Neural cell (in vitro differentiated cells): ENCODE results near the gene MFSD8. TPM values are rescaled to one million over a fixed set of nuclear protein-coding genes. Genes with fewer than 3 reads are reported as not detected.
"Not testable (repeated sequence)": the region's sequence is repeated elsewhere in the genome, so short reads cannot be mapped to it uniquely, and the experiment has no call there.

ENCODE experiments used
- H2AFZ ChIP-seq: fragments of 200-600, 300-800 bp; sonication (generic), shearing (Covaris generic); 2 replicates; pipeline ENCODE4 v1.6.0; 2014; ENCODE audit warnings: low read depth, mild to moderate bottlenecking, antibody characterized with exemption, low read length, moderate library complexity
- H3F3A ChIP-seq: fragments of 200-600 bp; shearing (Covaris generic); 2 replicates; pipeline ENCODE4 v1.6.1; 2016; ENCODE audit warnings: mild to moderate bottlenecking, moderate library complexity, mixed read lengths, antibody characterized with exemption, low read length; ENCODE audit not compliant: insufficient read depth, poor library complexity, severe bottlenecking
- H3K27ac ChIP-seq: fragments of 200-600, 300-800 bp; sonication (generic), shearing (Covaris generic); 2 replicates; pipeline ENCODE4 v1.5.1; 2014; ENCODE audit warnings: mild to moderate bottlenecking, low read length, moderate library complexity
- H3K27me3 ChIP-seq: fragments of 300-800, 200-600 bp; sonication (generic), shearing (Covaris generic); 2 replicates; pipeline ENCODE4 v1.6.0; 2014; ENCODE audit warnings: mild to moderate bottlenecking, low read depth, low read length, moderate library complexity; ENCODE audit not compliant: insufficient read depth
- H3K36me3 ChIP-seq: fragments of 300-800, 200-600 bp; sonication (generic), shearing (Covaris generic); 2 replicates; pipeline ENCODE4 v1.5.1; 2014; ENCODE audit warnings: mild to moderate bottlenecking, antibody characterized with exemption, low read length, moderate library complexity; ENCODE audit not compliant: insufficient read depth
- H3K4me2 ChIP-seq: fragments of 300-800, 200-600 bp; sonication (generic), shearing (Covaris generic); 2 replicates; pipeline ENCODE4 v1.6.0; 2014; ENCODE audit warnings: mild to moderate bottlenecking, low read length
- H3K4me3 ChIP-seq: fragments of 300-800, 200-600 bp; sonication (generic), shearing (Covaris generic); 2 replicates; pipeline ENCODE4 v1.5.1; 2014; ENCODE audit warnings: mild to moderate bottlenecking, low read length, moderate library complexity
- H3K79me2 ChIP-seq: fragments of 200-600 bp; shearing (Covaris generic); replicated peaks from 2 replicates; pipeline ENCODE4 v1.6.0; 2014; ENCODE audit warnings: mild to moderate bottlenecking, low read length, moderate library complexity; ENCODE audit not compliant: insufficient read depth
- H3K9ac ChIP-seq: fragments of 300-800, 200-600 bp; sonication (generic), shearing (Covaris generic); 2 replicates; pipeline ENCODE4 v1.6.1; 2016; ENCODE audit warnings: mild to moderate bottlenecking, low read length, mixed read lengths
- H3K9me2 ChIP-seq: fragments of 200-600 bp; shearing (Covaris generic); 2 replicates; pipeline ENCODE4 v1.6.1; 2016; ENCODE audit warnings: mild to moderate bottlenecking, low read length, mixed read lengths; ENCODE audit not compliant: insufficient read depth
- H3K9me3 ChIP-seq: fragments of 200-600, 300-800 bp; sonication (generic), shearing (Covaris generic); 2 replicates; pipeline ENCODE4 v1.6.1; 2016; ENCODE audit warnings: mild to moderate bottlenecking, mixed run types, low read length, moderate library complexity, mixed read lengths
- H4K20me1 ChIP-seq: fragments of 200-600 bp; shearing (Covaris generic); 2 replicates; pipeline ENCODE4 v1.6.1; 2016; ENCODE audit warnings: mild to moderate bottlenecking, mixed run types; ENCODE audit not compliant: insufficient read depth
- EP300 ChIP-seq: fragments of 450-650 bp; conservative IDR thresholded peaks from 2 replicates; pipeline ENCODE4 v1.6.1; 2014; ENCODE audit warnings: antibody characterized with exemption, mild to moderate bottlenecking, moderate library complexity; ENCODE audit not compliant: poor library complexity, severe bottlenecking
- EZH2 ChIP-seq: fragments of 200-600, 300-800 bp; shearing (Covaris generic), sonication (generic); IDR thresholded peaks from 2 replicates; pipeline ENCODE4 v1.6.1; 2014; ENCODE audit warnings: antibody characterized with exemption, low read length, borderline replicate concordance, mild to moderate bottlenecking; ENCODE audit not compliant: insufficient read depth, poor library complexity, severe bottlenecking
- MXI1 ChIP-seq: fragments of 450-650 bp; conservative IDR thresholded peaks from 2 replicates; pipeline ENCODE4 v1.6.1; 2014; ENCODE audit warnings: antibody characterized with exemption, mild to moderate bottlenecking; ENCODE audit not compliant: poor library complexity, severe bottlenecking
- POLR2AphosphoS5 ChIP-seq: IDR thresholded peaks from 2 replicates; pipeline ENCODE4 v1.6.1; 2012
- RAD21 ChIP-seq: fragments of 450-650 bp; conservative IDR thresholded peaks from 2 replicates; pipeline ENCODE4 v1.6.1; 2014; ENCODE audit warnings: antibody characterized with exemption, mild to moderate bottlenecking, moderate library complexity
- TAF1 ChIP-seq: IDR thresholded peaks from 2 replicates; pipeline ENCODE4 v1.6.1; 2012; ENCODE audit warnings: low read depth
- polyA plus RNA-seq: library from polyadenylated mRNA; depleted of rRNA; stranded (reverse); fragments of >200 nt; gene quantifications from 2 replicates; pipeline ENCODE4 v1.2.3, GENCODE V29; 2014
- TF ChIP-seq, protein P1 (sequence below): fragments of 450-650 bp; IDR thresholded peaks from 2 replicates; pipeline ENCODE4 v1.5.1; 2014; ENCODE audit warnings: antibody characterized with exemption, mild to moderate bottlenecking, moderate library complexity; ENCODE audit not compliant: poor library complexity, severe bottlenecking
- TF ChIP-seq, protein P2 (sequence below): IDR thresholded peaks from 2 replicates; pipeline ENCODE4 v1.6.1; 2012; ENCODE audit warnings: borderline replicate concordance

The MFSD8 gene
- polyA plus RNA-seq, 1 donor from 2014 or later, result 92.9 TPM

DNA sequence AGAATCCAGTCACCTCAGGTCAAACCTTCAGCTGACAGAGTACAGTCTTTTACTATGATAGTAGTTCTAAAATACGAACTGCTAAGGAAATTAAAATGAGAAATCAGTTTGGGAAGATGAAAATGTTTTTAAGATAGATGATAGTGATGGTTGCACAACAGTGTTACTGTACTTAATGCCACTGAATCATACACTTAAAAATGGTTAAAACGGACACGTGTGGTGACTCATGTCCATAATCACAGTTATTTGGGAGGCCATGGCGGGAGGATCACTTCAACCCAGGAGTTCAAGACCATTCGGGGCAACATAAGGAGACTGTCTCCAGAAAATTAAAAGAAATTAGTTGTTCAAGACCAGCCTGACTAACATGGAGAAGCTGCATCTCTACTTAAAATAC, 41.6 kb upstream of the MFSD8 start:
- Histone ChIP-seq H3K36me3 (no peaks in the 10 kb centered on the region), H3F3A (no peaks in the 10 kb centered on the region), H3K4me3 (no peak overlapping the region), H3K27me3 (no peaks in the 10 kb centered on the region), H4K20me1 (no peaks in the 10 kb centered on the region), H2AFZ (no peak overlapping the region), H3K9ac (no peak overlapping the region), H3K79me2 (no peaks in the 10 kb centered on the region), H3K27ac (no peak overlapping the region), H3K9me3 (no peaks in the 10 kb centered on the region), H3K9me2 (no peaks in the 10 kb centered on the region), H3K4me2 (no peak overlapping the region)
- TF ChIP-seq MXI1 (no peak), TAF1 (no peak), POLR2AphosphoS5 (no peak), EZH2 (no peak), RAD21 (no peak)
- TF ChIP-seq, protein P1, sequence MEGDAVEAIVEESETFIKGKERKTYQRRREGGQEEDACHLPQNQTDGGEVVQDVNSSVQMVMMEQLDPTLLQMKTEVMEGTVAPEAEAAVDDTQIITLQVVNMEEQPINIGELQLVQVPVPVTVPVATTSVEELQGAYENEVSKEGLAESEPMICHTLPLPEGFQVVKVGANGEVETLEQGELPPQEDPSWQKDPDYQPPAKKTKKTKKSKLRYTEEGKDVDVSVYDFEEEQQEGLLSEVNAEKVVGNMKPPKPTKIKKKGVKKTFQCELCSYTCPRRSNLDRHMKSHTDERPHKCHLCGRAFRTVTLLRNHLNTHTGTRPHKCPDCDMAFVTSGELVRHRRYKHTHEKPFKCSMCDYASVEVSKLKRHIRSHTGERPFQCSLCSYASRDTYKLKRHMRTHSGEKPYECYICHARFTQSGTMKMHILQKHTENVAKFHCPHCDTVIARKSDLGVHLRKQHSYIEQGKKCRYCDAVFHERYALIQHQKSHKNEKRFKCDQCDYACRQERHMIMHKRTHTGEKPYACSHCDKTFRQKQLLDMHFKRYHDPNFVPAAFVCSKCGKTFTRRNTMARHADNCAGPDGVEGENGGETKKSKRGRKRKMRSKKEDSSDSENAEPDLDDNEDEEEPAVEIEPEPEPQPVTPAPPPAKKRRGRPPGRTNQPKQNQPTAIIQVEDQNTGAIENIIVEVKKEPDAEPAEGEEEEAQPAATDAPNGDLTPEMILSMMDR, result no peak
- TF ChIP-seq, protein P2, sequence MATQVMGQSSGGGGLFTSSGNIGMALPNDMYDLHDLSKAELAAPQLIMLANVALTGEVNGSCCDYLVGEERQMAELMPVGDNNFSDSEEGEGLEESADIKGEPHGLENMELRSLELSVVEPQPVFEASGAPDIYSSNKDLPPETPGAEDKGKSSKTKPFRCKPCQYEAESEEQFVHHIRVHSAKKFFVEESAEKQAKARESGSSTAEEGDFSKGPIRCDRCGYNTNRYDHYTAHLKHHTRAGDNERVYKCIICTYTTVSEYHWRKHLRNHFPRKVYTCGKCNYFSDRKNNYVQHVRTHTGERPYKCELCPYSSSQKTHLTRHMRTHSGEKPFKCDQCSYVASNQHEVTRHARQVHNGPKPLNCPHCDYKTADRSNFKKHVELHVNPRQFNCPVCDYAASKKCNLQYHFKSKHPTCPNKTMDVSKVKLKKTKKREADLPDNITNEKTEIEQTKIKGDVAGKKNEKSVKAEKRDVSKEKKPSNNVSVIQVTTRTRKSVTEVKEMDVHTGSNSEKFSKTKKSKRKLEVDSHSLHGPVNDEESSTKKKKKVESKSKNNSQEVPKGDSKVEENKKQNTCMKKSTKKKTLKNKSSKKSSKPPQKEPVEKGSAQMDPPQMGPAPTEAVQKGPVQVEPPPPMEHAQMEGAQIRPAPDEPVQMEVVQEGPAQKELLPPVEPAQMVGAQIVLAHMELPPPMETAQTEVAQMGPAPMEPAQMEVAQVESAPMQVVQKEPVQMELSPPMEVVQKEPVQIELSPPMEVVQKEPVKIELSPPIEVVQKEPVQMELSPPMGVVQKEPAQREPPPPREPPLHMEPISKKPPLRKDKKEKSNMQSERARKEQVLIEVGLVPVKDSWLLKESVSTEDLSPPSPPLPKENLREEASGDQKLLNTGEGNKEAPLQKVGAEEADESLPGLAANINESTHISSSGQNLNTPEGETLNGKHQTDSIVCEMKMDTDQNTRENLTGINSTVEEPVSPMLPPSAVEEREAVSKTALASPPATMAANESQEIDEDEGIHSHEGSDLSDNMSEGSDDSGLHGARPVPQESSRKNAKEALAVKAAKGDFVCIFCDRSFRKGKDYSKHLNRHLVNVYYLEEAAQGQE, result no peak

DNA sequence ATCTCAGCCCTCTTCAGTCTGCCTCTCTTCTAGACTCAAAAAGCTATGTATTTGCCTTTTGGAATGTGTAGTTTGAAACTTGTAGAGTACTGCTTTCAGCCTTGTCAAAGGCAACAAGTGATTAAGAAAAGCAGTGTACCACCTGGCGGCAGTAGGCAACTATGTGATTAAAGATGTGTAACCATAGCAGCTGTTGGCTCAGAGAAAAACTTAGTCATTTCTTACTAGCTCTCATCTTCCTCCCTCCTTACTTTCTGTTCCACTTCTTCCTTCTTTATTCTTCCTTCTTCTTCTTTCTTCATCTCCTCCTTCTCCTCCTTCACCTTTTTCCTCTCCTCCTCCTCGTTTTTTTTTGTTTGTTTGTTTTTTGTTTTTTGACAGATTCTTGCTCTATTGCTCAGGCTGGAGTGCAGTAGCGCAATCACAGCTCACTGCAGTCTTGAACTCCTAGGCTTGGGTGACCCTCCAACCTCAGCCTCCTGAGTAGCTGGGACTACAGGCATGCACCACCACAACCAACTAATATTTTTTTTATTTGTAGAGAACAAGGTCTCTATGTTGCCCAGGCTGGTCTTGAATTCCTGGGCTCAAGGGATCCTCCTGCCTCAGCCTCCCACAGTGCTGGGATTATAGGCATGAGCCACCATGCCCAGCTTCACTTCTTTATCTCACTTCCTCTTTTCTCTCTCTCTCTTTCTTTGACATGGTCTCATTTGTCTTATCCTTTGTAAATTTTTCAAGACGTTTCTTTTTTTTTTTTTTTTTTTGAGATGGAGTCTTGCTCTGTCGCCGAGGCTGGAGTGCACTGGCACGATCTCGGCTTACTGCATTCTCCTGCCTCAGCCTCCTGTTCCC, 32.8 kb upstream of the MFSD8 start:
- Histone ChIP-seq H3K4me2 (no peak overlapping the region), H3K27ac (no peak overlapping the region), H3K9ac (no peak overlapping the region), H3K9me2 (no peaks in the 10 kb centered on the region), H3K4me3 (no peak overlapping the region), H3K79me2 (no peaks in the 10 kb centered on the region), H3K36me3 (no peaks in the 10 kb centered on the region), H4K20me1 (no peaks in the 10 kb centered on the region), H3K27me3 (no peaks in the 10 kb centered on the region), H2AFZ (no peak overlapping the region), H3F3A (no peaks in the 10 kb centered on the region), H3K9me3 (no peaks in the 10 kb centered on the region)
- TF ChIP-seq EP300, result no peak

DNA sequence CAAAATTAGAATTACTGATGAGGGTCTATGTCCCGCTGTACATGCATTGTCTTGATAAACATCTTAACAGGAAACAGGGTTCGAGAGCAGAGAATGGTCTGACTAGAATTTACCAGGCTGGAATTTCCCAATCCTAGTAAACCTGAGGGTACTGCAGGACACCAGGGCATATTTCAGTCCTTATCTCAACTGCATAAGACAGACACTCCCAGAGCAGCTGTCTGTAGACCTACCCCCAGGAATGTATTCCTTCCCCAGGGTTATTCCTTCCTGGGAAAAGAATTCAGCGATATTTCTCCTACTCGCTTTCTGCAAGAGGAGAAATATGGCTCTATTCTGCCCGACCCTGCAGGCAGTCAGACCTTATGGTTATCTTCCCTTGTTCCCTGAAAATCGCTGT, 31.5 kb upstream of the MFSD8 start:
- not testable (repeated sequence) for H3F3A ChIP-seq, H3K79me2 ChIP-seq, H2AFZ ChIP-seq, H4K20me1 ChIP-seq, H3K9ac ChIP-seq, H3K9me3 ChIP-seq, H3K9me2 ChIP-seq, H3K4me2 ChIP-seq, H3K4me3 ChIP-seq, H3K27me3 ChIP-seq, H3K36me3 ChIP-seq, H3K27ac ChIP-seq
